Peyer's patch (tissue), 4 donors: ENCODE results near the gene PTPN2.

Source experiments
- POLR2A ChIP-seq, 2 donors: fragments of 450-650 bp; IDR thresholded peaks; one replicate each; pipeline ENCODE4 v1.5.1; 2017; ENCODE audit warnings: antibody characterized with exemption in 2 of 2, mild to moderate bottlenecking in 2 of 2, moderate library complexity in 2 of 2
- TF ChIP-seq, protein P1 (sequence below), 6 experiments: fragments of 450-650 bp in 4 of 6; fragments of 200-600 bp in 2 of 6; sonication (generic) in 1 of 6; IDR thresholded peaks; one replicate each; pipeline ENCODE4 v1.5.1; 2017 to 2019; ENCODE audit warnings: antibody characterized with exemption in 6 of 6, mild to moderate bottlenecking in 3 of 6, moderate library complexity in 1 of 6

DNA sequence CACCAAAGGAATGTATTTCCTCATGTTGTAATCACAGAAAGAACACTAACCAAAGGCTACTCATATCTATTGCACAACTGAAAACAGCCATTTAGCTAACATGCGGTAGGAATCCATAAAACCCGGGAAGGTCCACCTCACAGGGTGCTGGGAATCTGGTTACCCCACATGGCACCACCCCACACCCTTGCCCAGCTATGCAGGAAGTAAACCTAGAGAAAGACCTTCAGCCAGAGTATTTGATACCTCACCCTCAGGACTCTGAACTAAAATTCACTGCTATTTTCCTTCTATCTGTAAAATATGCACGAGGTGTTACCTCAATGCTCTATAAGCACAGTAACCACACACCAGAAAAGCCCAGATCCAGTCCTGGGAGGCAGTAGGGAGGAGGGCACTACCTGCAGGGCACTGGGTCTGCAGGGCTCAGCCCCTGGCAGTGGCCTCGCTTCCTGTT is 45.8 kb downstream of the PTPN2 start:
- TF ChIP-seq, protein P1, sequence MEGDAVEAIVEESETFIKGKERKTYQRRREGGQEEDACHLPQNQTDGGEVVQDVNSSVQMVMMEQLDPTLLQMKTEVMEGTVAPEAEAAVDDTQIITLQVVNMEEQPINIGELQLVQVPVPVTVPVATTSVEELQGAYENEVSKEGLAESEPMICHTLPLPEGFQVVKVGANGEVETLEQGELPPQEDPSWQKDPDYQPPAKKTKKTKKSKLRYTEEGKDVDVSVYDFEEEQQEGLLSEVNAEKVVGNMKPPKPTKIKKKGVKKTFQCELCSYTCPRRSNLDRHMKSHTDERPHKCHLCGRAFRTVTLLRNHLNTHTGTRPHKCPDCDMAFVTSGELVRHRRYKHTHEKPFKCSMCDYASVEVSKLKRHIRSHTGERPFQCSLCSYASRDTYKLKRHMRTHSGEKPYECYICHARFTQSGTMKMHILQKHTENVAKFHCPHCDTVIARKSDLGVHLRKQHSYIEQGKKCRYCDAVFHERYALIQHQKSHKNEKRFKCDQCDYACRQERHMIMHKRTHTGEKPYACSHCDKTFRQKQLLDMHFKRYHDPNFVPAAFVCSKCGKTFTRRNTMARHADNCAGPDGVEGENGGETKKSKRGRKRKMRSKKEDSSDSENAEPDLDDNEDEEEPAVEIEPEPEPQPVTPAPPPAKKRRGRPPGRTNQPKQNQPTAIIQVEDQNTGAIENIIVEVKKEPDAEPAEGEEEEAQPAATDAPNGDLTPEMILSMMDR (IDR thresholded peaks at IDR 0.05) = no peak
- TF ChIP-seq POLR2A (IDR thresholded peaks at IDR 0.05) = no peak
